Astrocyte of the cerebellum (primary cell): ENCODE results near the gene ATP1A2.

Source experiments
- DNase-seq: peaks from one replicate; pipeline ENCODE4 v3.0.0-alpha.2; 2011; ENCODE audit warnings: low read depth
- H3K4me3 ChIP-seq: 2 replicates; pipeline ENCODE4 v1.5.1; 2011; ENCODE audit warnings: mild to moderate bottlenecking, low read depth, low read length, moderate library complexity
- in situ Hi-C: cut with HindIII; loops from 2 replicates; pipeline ENCODE4 v1.10.0; 2017; ENCODE audit warnings: low sequenced_read_pairs
- TF ChIP-seq, protein P1 (sequence below): IDR thresholded peaks from 2 replicates; pipeline ENCODE4 v1.5.1; 2012; ENCODE audit warnings: low read length, low read depth, moderate library complexity, mild to moderate bottlenecking; ENCODE audit errors: missing control alignments

ATP1A2 gene

DNA sequence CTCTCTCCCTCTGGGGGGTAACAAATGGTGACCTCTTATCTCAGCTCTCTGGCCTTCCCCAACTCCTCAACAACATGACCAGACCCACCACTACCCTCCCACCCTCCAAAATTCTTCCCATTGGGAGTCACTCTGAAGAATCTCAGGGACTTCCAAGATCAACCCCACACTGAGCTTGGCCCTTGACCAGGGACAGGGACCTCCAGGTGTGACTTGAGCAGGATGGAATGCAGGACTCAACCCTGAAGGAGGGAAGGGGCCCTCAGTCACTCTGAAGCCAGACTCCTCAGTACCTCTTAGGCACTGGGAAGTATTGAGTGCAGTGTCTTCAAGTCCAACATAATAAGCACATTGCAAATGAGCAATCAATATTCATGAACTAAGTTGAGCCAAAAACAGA, 76.7 kb downstream of the ATP1A2 start:
- in situ Hi-C loops, result loop anchor here (10.0 kb wide), 1 partner anchor 133 kb away; no protein-coding TSS in a partner anchor
- H3K4me3 ChIP-seq, result no peak overlapping the region
- TF ChIP-seq, protein P1, sequence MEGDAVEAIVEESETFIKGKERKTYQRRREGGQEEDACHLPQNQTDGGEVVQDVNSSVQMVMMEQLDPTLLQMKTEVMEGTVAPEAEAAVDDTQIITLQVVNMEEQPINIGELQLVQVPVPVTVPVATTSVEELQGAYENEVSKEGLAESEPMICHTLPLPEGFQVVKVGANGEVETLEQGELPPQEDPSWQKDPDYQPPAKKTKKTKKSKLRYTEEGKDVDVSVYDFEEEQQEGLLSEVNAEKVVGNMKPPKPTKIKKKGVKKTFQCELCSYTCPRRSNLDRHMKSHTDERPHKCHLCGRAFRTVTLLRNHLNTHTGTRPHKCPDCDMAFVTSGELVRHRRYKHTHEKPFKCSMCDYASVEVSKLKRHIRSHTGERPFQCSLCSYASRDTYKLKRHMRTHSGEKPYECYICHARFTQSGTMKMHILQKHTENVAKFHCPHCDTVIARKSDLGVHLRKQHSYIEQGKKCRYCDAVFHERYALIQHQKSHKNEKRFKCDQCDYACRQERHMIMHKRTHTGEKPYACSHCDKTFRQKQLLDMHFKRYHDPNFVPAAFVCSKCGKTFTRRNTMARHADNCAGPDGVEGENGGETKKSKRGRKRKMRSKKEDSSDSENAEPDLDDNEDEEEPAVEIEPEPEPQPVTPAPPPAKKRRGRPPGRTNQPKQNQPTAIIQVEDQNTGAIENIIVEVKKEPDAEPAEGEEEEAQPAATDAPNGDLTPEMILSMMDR, result no peak
- DNase-seq, result no peak
